M059J (cell line): Measurements from ENCODE around the gene CBX4. TPM values are rescaled to one million over a fixed set of nuclear protein-coding genes. Genes with fewer than 3 reads are reported as not detected.
"Not testable (repeated sequence)": the region's sequence is repeated elsewhere in the genome, so short reads cannot be mapped to it uniquely, and the experiment has no call there.

Source experiments
- DNase-seq: peaks from one replicate; pipeline ENCODE4 v3.0.0-alpha.2; 2012; ENCODE audit warnings: low read depth
- total RNA-seq: library from RNA; depleted of rRNA; stranded (reverse); fragments of >200 nt; shearing (Covaris generic); gene quantifications from 2 replicates; pipeline ENCODE4 v1.2.3, GENCODE V29; 2014

CBX4 gene
- total RNA-seq, 1 experiment from 2014 or later, result 21.2 TPM

DNA sequence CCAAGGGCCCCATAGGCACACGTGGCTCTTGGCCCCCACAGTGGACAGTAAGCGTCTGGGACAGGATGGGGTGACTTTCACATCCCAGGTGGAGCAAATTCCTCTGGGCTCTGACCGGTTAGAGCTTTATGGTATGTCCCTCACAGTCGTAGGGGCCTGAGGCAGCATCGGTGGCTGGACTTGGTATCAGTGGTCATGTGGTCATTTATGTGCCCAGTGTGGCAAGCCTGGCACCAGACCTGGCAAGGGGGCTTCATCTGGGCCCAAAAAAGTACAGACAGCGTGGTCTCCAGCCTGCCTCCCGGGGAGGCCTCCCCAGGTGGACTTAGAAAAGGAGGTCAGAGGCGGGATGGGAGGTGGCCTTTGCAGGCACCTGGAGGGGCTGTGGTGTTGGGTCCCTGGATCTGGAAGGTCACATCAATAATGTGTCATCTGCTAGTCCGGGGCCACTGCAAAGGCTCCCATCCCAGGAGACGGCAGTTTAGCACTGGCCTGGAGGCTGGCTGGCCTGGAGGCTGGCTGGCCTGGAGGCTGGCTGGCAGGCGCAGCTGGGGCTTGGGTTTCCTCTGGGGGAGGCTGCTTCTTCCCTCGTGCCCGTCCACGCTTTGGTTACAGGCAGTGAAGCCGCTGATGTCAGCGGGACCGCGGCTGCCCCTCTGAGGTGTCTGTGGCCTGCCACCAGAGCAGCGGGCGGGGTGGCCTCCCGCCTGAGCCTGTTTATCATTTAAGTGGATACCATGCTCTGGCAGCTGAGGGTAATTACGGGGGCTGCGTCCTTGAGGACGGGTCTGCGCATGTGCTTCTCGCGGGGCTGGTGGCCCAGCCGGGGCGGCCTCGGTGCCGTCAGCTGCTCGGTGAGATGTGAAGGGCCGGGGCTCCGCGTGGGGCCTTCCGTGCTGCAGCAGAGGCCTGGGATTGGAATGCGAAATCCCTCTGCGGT lies 20.7 kb upstream of the CBX4 start:
- no peak for DNase-seq

DNA sequence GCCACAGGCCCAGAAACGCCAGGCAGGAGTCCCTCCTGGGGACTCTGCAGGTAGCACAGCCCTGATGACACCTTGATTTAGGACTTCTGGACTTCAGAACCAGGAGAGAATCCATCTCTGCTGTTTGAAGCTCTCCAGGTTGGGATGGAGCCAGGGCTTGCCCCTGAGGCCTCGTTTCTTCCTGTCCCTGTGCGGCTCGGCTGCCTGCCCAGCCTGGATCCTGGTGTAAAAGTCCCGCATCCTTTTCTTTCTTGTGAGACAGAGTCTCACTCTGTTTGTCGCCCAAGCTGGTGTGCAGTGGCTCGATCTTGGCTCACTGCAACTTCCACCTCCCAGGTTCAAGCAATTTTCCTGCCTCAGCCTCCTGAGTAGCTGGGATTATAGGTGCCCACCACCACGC lies 17.9 kb upstream of the CBX4 start:
- DNase-seq, result no peak

DNA sequence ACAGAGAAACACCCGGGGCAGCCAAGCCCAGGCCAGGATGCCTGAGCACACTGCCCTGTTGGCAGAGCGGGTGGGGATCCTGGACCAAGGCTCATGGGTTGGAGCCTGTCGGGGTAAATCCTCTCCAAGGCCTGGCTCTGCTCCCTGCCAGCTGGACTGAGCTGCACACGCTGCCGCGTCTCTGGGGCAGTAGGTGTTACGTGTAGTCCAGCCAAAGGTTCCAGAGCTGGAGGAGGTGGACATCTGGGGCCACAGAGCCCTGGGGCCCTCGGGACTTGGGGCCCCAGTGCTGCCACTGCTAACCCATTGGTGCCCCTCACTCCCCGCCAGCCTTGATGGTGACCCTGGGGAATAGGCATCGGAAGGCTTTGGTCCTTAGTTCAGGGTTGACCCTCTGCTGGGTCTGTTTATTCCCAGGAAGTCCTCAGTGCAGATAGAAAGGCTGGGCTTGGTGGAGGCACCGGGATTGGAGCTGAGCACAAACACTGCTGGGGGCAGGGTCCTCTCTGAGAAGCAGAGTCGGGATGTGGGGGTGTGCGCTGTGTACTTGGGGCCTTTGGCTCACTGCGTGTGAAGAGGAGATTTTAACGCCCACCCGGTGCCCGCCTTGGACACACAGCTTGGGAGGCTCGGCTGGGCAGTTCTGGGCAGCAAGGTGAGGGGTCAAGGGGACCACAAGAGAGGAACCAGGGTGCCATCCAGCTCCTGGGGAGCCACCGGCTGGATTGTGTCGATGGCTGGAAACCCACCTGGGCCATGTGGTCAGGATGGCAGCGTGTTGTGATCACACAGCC lies 16.3 kb upstream of the CBX4 start:
- DNase-seq, result no peak

GRCh38 chr17:79854080-79855060 lies 15.1 kb upstream of the CBX4 start:
- no peak for DNase-seq

GRCh38 chr17:79853168-79853567 lies 13.9 kb upstream of the CBX4 start:
- not testable (repeated sequence) for DNase-seq

- peak; percentile 67 for DNase-seq
These were observed 13.5 kb upstream of the CBX4 start for GRCh38 chr17:79852748-79853147.

- DNase-seq, result peak; percentile 36
These were observed 12.2 kb upstream of the CBX4 start for GRCh38 chr17:79851461-79851817.

- DNase-seq, result peak; percentile 98
These were observed 11.6 kb upstream of the CBX4 start for GRCh38 chr17:79850571-79851460.

- DNase-seq, result no peak
These were observed 10.7 kb upstream of the CBX4 start for GRCh38 chr17:79849953-79850352.

GRCh38 chr17:79848370-79848766 lies 9.1 kb upstream of the CBX4 start:
- DNase-seq, result no peak

DNA sequence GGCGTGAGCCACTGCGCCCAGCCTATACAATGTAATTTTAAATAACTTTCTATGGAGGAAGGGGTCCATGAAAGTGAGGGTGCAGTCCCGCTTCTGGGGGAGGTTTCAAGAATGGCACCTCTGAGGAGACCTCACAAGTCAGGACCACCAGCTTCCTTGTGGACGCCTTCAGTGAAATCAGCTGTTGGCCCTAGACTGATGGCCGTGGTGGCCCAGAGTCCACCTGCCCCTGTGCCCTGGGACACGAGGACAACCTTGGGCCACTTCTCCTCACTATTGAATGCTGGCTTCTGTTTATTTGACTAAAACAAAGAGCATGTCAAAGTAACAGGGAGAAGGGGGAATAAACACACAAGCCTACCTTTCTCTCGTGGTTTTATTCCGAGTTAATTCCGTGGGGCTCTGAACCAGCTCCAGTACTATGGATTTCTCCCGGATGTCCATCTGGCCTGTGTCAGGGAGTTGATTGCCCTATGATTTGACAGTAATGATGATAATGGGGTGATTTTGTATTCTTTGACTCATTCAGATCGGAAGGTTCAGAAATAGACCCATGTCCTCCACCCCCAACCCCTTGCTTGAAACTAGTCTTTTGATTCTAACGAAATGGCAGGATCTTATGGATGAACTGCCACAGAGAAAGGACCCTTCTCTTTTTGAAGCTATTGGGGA lies 8.6 kb upstream of the CBX4 start:
- DNase-seq, result no peak

- no peak for DNase-seq
These were observed 6.3 kb upstream of the CBX4 start for GRCh38 chr17:79845601-79845949.

- no peak for DNase-seq
These were observed 5.8 kb upstream of the CBX4 start for GRCh38 chr17:79844869-79845600.

DNA sequence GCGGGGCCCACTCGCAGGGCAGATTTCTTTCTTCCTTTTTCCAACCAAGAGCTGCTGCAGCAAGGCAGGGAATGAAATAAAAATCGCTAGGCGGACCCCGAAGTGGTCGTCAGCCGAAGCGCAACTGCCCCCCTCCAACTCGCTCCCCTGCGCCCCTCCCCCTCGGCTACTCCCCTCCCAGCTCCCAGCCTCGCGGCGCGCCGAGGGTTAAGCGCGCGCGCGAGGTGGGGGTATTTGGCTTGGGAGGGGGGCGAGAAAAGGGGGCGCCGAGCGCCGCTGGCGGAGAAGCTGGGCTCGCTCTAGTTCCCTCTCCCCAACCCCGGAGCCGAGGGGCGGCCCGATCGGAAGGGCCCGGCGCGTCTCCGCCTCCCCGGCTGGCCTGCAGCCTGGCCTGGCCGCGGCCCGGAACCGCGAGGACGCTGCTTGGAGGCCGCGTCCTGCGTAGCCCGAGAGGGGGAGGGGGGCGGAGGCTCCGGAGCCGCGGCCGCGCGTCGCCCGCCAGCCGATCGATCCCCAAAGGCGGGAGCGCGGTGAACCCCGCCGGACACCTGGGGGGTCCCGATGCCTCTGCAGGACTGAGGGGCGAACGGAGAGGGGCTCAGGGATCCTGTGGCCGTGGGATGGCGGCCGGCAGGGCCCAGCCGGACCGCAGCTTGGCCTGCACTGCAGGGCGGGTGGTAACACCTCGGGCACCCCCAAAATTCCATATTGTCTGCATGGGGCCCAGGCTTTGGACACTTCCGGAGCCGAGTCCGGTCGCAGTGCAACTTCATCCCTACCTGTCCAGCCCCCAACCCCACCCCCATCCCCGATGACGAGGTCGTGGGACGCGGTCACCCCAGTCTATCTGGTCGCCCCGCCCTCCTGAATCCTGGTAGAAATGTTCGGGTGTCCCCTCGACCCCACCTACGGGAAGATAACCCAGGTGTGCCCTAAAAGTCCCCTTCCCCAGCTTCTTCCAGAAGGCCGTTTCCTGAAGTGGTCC lies 4.9 kb upstream of the CBX4 start:
- DNase-seq, result peak; percentile 64

GRCh38 chr17:79843474-79843815 lies 4.2 kb upstream of the CBX4 start:
- DNase-seq, result no peak

GRCh38 chr17:79842656-79843473 lies 3.6 kb upstream of the CBX4 start:
- peak; percentile 43 for DNase-seq

DNA sequence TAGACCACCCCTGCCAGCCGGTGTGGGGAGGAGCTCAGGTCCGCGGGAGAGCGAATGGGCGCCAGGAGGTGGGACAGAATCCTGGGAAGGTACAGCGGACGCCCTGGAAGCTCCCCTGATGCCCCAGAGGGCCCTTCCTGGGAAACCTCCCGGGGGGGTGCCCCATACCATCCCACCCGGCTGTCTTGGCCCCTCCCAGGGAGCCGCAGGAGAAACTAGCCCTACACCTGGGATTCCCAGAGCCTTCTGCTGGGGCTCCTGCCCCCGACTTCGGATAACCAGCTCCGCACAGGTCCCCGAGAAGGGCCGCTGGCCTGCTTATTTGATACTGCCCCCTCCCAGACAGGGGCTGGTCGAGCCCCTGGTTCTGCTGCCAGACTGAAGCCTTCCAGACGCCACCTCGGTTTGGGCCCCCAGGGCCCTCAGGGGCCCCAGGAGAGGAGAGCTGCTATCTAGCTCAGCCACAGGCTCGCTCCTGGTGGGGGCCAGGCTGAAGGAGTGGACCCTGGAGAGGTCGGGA lies 3.0 kb upstream of the CBX4 start:
- DNase-seq, result no peak
